Heart left ventricle (tissue), 16 donors: Measurements from ENCODE around the gene GAS2L2. TPM values are rescaled to one million over a fixed set of nuclear protein-coding genes. Genes with fewer than 3 reads are reported as not detected.

Experiments
- ATAC-seq, 4 donors: fragments of 200-7000 bp; cut with Tn5 transposase; one replicate each; pipeline ENCODE4 v1.9.1; 2020 to 2022; ENCODE audit warnings: moderate library complexity in 4 of 4, mild to moderate bottlenecking in 3 of 4, moderate number of reproducible peaks in 1 of 4
- DNase-seq, 5 donors: peaks; one replicate each; pipeline ENCODE4 v3.0.0-alpha.2; 2020
- H3K27ac ChIP-seq, 12 donors: fragments of 200-600 bp; sonication (generic) in 4 of 12; one replicate each; pipeline versions ENCODE4 v1.5.0 to v1.8.0; 2016 to 2022; ENCODE audit warnings: mild to moderate bottlenecking in 2 of 12
- H3K27me3 ChIP-seq, 9 donors: fragments of 200-600 bp; sonication (generic) in 2 of 9; one replicate each; pipeline versions ENCODE4 v1.5.1 to v1.8.0; 2016 to 2022; ENCODE audit warnings: mild to moderate bottlenecking in 3 of 9
- H3K36me3 ChIP-seq, 9 donors: fragments of 200-600 bp; sonication (generic) in 2 of 9; one replicate each; pipeline versions ENCODE4 v1.5.0 to v1.8.0; 2018 to 2022; ENCODE audit warnings: mild to moderate bottlenecking in 2 of 9
- H3K4me1 ChIP-seq, 12 donors: fragments of 200-600 bp; sonication (generic) in 4 of 12; one replicate each; pipeline versions ENCODE4 v1.5.0 to v1.8.0; 2016 to 2022; ENCODE audit warnings: mild to moderate bottlenecking in 3 of 12
- H3K4me3 ChIP-seq, 12 donors: fragments of 200-600 bp; sonication (generic) in 4 of 12; one replicate each; pipeline versions ENCODE4 v1.5.0 to v1.8.0; 2017 to 2022; ENCODE audit warnings: mild to moderate bottlenecking in 9 of 12, moderate library complexity in 4 of 12
- H3K9me3 ChIP-seq, 12 donors: fragments of 200-600 bp; sonication (generic) in 4 of 12; one replicate each; pipeline versions ENCODE4 v1.5.0 to v1.8.0; 2016 to 2022; ENCODE audit warnings: mild to moderate bottlenecking in 1 of 12
- CTCF ChIP-seq, 12 donors: fragments of 200-600 bp; sonication (generic) in 4 of 12; IDR thresholded peaks; one replicate each; pipeline versions ENCODE4 v1.5.0 to v1.8.0; 2018 to 2022; ENCODE audit warnings: antibody characterized with exemption in 12 of 12, mild to moderate bottlenecking in 5 of 12
- POLR2A ChIP-seq, 2 donors: fragments of 450-650 bp; IDR thresholded peaks; one replicate each; pipeline ENCODE4 v1.6.1; 2017; ENCODE audit warnings: antibody characterized with exemption in 2 of 2, mild to moderate bottlenecking in 2 of 2, moderate library complexity in 2 of 2
- WGBS, 4 donors: extraction: QIAGEN DNeasy Blood & Tissue Kit in 2 of 4; methylation state at CpG; one replicate each; pipeline versions ENCODE4 v1.1.5 to v1.1.7; 2013 to 2018; 5-methylcytosine and 5-hydroxymethylcytosine counted together
- intact Hi-C, 10 donors: fragments of 100-400 bp; cut with DNase I; formaldehyde crosslinking; loops; one replicate each; pipeline versions ENCODE4 v1.11.1 to v1.14.2; 2022
- polyA plus RNA-seq, 2 donors: library from polyadenylated mRNA; stranded (reverse); fragments of 200-250 nt; gene quantifications; one replicate each; pipeline ENCODE4 v1.2.3, GENCODE V29; 2013
- total RNA-seq, 9 donors: library from RNA; depleted of rRNA in 2 of 9; stranded (reverse); fragments of >200 nt in 2 of 9; fragmentation: NEBNext Ultra II Directional in 3 of 9; extraction: Animal tissue kit (Norgen Biotek cat#: 25700) in 3 of 9; gene quantifications; one replicate each; pipeline versions ENCODE4 v1.1.0 to v1.2.4, GENCODE V29; 2016 to 2023
- donor health status: ischemic (EF 13 %, LVEDD 7.1; RV severe dilation, severe dysfunction).
- donor health status: healthy with polysubstance abuse.
- donor health status: DM: no; HTN: yes; CAD: no.
- donor health status: DM: no; HTN: no; CAD: no.
- donor health status: ischemic (EF 25% LVEDD 6.9; RV normal size, moderate dysfunction).
- donor health status: ischemic (EF 25% LVEDD 5.7; RV mildly dilated, moderate dysfunction).
- donor health status: healthy.
- donor health status: DM: yes; HTN: yes; CAD: no.
- donor health status: ischemic (EF 35%, LVEDD 5.7; RV mildly dilated, moderate dysfunction).
- donor health status: nonischemic (EF 11% LVEDD 7.7; RV severe dilation, severe dysfunction).
- donor health status: DM: yes; HTN: yes; CAD: no.
- donor health status: PGD.
- donor health status: ischemic (EF 29% LVEDD 5.4; RV normal size, mild dysfunction).
- donor health status: nonischemic (EF 23%, LVEDD 6.1; RV moderate dilation, normal function).

GAS2L2 gene
- total and polyA plus RNA-seq, 11 donors: 0.06 to 0.28 (median 0.11) TPM; not detected in 6

- Histone ChIP-seq H3K4me3 (no peak overlapping the region), H3K4me1 (peaks cover 3 to 57% (median 30%) of the 10 kb centered on the region in 12 donors), H3K27ac (peak overlapping the region in 10 of 12 donors; percentile 65 to 90 (median 82)), H3K36me3 (peaks cover 0 to 89% (median 47%) of the 10 kb centered on the region in 9 donors), H3K27me3 (no peaks in the 10 kb centered on the region), H3K9me3 (no peaks in the 10 kb centered on the region)
- TF ChIP-seq CTCF (IDR thresholded peaks at IDR 0.05): no peak
- no peak for TF ChIP-seq POLR2A (IDR thresholded peaks at IDR 0.05)
- no peak for ATAC-seq
- intact Hi-C loops: no loop called here
- no peak for DNase-seq
These were observed 37.6 kb downstream of the GAS2L2 start for GRCh38 chr17:35715416-35715815.

GRCh38 chr17:35714988-35715387 lies 38.1 kb downstream of the GAS2L2 start:
- DNase-seq: no peak
- TF ChIP-seq CTCF (IDR thresholded peaks at IDR 0.05): no peak
- no peak for TF ChIP-seq POLR2A (IDR thresholded peaks at IDR 0.05)
- Histone ChIP-seq H3K9me3 (no peaks in the 10 kb centered on the region), H3K27me3 (no peaks in the 10 kb centered on the region), H3K4me3 (no peak overlapping the region), H3K4me1 (peaks cover 3 to 59% (median 30%) of the 10 kb centered on the region in 12 donors), H3K36me3 (peaks cover 0 to 90% (median 51%) of the 10 kb centered on the region in 9 donors), H3K27ac (peak overlapping the region in 10 of 12 donors; percentile 75 to 90 (median 84))
- 83 to 86% (median 85%) methylated on average over 2 of the region's 2 CpGs for WGBS, 4 donors
- intact Hi-C loops: no loop called here
- no peak for ATAC-seq

GRCh38 chr17:35713069-35713728 lies 39.8 kb downstream of the GAS2L2 start:
- ATAC-seq (peak; percentile 87 to 95 (median 93)), DNase-seq (peak in 2 of 5 donors; percentile 28 to 54)
- peaks cover 0 to 90% (median 58%) of the 10 kb centered on the region in 9 donors for H3K36me3 ChIP-seq
- H3K9me3 ChIP-seq: no peaks in the 10 kb centered on the region
- WGBS, 4 donors: 9 to 15% (median 13%) methylated on average over 7 of the region's 7 CpGs
- H3K4me1 ChIP-seq: peaks cover 3 to 77% (median 43%) of the 10 kb centered on the region in 12 donors
- TF ChIP-seq CTCF (IDR thresholded peaks at IDR 0.05) (no peak), POLR2A (IDR thresholded peaks at IDR 0.05) (peak in 1 of 2 donors; percentile 43)
- H3K4me3 ChIP-seq: peak overlapping the region in 2 of 12 donors; percentile 8 to 18
- intact Hi-C loops: no loop called here
- peak overlapping the region; percentile 74 to 90 (median 84) for H3K27ac ChIP-seq
- no peaks in the 10 kb centered on the region for H3K27me3 ChIP-seq

- Histone ChIP-seq H3K4me1 (peaks cover 3 to 72% (median 39%) of the 10 kb centered on the region in 12 donors), H3K9me3 (no peaks in the 10 kb centered on the region), H3K27me3 (no peaks in the 10 kb centered on the region), H3K4me3 (no peak overlapping the region), H3K27ac (no peak overlapping the region), H3K36me3 (peaks cover 0 to 69% (median 37%) of the 10 kb centered on the region in 9 donors)
- WGBS, 4 donors: 94 to 98% (median 96%) methylated on average over 2 of the region's 2 CpGs
- DNase-seq (no peak), ATAC-seq (no peak)
- intact Hi-C loops: no loop called here
- TF ChIP-seq CTCF (IDR thresholded peaks at IDR 0.05) (no peak), POLR2A (IDR thresholded peaks at IDR 0.05) (no peak)
These were observed 42.1 kb downstream of the GAS2L2 start for GRCh38 chr17:35710950-35711349.
